HG03175 (cell line): ENCODE data around the gene TBX2.

Experiments used
- ATAC-seq: cut with Tn5 transposase; IDR thresholded peaks from one replicate; pipeline ENCODE4 v1.9.1; 2021; ENCODE audit warnings: mild to moderate bottlenecking, moderate library complexity; ENCODE audit not compliant: unreplicated experiment

Gene TBX2

GRCh38 chr17:61452301-61453290, 53.0 kb downstream of the TBX2 start, which contains the start of gene TBX4:
Gene TBX4 (plus strand): TSS chr17:61452422. CDS start chr17:61456491, 4,069 bp downstream.
- no peak for ATAC-seq

- no peak for ATAC-seq
These were observed 54.1 kb downstream of the TBX2 start for GRCh38 chr17:61453566-61454380.

- no peak for ATAC-seq
These were observed 55.0 kb downstream of the TBX2 start for GRCh38 chr17:61454381-61455323.

- no peak for ATAC-seq
These were observed 55.8 kb downstream of the TBX2 start for GRCh38 chr17:61455324-61456060.

- ATAC-seq: no peak
These were observed 56.5 kb downstream of the TBX2 start for GRCh38 chr17:61456061-61456681.

- ATAC-seq: no peak
These were observed 57.1 kb downstream of the TBX2 start for GRCh38 chr17:61456688-61457225.

GRCh38 chr17:61457226-61457983, 57.8 kb downstream of the TBX2 start:
- no peak for ATAC-seq

- no peak for ATAC-seq
These were observed 58.4 kb downstream of the TBX2 start for GRCh38 chr17:61458000-61458399.

- no peak for ATAC-seq
These were observed 58.9 kb downstream of the TBX2 start for GRCh38 chr17:61458421-61459141.
